Urothelium cell line (cell line): ENCODE measurements around the gene RAP1A.
A peak's percentile ranks its signal among the peaks of the same experiment; 100 is the strongest.
"Not testable (repeated sequence)": the region's sequence is repeated elsewhere in the genome, so short reads cannot be mapped to it uniquely, and the experiment has no call there.

Experiments
- DNase-seq: peaks from one replicate; pipeline ENCODE4 v3.0.0; 2011; ENCODE audit warnings: low spot score, mixed read lengths
- FAIRE-seq: peaks from 2 replicates; lab custom pipeline; 2011; peaks lifted over from hg19 to GRCh38; lab: Jason Lieb, UNC

RAP1A gene

DNA sequence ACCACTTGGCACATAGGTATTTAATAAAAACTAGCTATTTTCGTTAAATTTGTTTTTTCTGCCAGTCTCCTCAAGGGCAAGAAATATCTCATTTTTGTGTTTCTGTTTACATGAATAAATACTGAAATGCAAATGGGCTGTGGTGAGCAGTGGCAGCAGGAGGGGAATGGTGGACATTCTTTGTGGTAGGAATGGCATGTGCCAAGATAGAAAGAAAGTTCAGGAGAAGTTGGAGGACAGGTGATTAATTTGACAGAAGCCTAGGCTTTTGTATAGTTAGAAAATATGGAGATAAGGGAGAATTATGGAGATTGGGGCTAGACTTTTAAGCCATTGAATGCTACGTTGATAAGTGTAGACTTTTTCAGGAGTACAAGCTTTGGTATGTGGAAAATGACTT, 8.6 kb downstream of the RAP1A start:
- FAIRE-seq, result no peak

DNA sequence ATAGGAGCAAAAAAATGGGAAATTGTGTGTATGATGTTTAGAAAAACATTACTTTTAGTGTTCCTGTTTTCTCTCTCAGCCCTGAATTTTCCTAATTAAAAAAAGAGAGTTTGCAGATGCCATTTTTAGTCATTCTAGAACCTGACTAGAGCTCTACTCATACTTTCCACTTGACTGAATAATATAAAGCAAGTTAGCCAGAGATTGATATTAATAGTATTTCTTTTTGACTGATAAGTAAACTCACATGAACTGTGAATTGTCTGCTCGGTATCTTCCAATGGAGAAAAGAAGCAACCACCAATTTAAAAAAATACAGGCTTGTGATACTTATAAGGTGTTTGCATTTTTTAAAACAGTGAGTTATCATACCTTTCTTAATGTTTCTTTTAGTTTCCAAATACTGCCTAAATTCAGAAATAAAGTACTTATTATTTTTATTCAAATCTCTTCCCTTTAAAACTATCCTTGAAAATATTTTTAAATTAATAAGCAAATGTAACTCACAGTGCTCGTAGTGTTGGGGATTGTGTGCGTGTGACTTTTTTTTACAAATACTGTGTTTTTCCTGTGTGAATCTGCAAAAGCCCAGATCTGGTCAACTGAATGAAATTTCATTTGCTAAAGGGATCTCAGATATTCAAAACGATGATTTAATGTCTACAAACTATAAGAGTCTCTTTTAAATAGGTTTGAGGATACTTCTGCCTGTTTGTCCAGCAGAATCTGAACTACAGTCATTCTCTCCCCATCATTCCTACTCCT, 9.8 kb downstream of the RAP1A start:
- DNase-seq, result no peak
- no peak for FAIRE-seq

More for the DNA sequence above, 8.6 kb downstream of the RAP1A start:
- no peak for DNase-seq

DNA sequence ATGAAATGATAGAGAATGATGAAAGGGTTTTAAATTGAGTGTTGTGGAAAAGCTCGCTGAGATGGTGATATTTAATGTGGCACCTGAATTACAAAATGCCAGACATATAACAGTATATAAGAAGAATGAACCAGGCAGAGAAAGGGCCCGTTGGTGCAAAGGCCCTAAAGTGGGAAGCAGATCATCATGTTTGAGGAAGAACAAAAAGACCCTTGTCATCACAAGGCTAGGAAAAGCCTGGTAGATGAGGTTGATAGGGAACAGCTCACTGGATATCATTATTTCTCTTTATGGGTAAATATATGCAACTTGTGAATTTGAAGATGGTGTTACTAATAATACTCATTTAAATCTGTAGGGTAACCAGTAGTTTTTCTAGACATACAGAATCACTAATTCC, 11.0 kb downstream of the RAP1A start:
- DNase-seq (no peak), FAIRE-seq (no peak)

- DNase-seq, result no peak
Observed at GRCh38 chr1:111631502-111631901, 11.9 kb downstream of the RAP1A start.

DNA sequence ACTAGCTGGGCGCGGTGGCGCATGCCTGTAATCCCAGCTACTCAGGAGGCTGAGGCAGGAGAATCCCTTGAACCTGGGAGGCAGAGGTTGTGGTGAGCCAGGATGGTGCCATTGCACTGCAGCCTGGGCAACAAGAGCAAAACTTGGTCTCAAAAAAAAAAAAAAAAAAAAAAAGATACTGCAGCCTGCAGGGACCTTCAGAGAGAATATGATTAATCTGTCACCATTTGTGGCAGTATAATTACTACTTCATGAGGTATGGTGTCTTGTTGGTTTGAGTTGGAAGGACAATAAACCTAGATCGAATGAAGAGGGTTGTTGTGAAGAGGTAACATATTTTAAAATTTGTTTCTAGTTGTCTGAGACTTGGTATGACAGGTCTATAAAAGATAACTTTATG, 13.2 kb downstream of the RAP1A start:
- DNase-seq, FAIRE-seq: not testable (repeated sequence)

More at GRCh38 chr1:111631502-111631901, 11.9 kb downstream of the RAP1A start:
- FAIRE-seq, result no peak

GRCh38 chr1:111633736-111634247, 14.2 kb downstream of the RAP1A start:
- FAIRE-seq (no peak), DNase-seq (no peak)

DNA sequence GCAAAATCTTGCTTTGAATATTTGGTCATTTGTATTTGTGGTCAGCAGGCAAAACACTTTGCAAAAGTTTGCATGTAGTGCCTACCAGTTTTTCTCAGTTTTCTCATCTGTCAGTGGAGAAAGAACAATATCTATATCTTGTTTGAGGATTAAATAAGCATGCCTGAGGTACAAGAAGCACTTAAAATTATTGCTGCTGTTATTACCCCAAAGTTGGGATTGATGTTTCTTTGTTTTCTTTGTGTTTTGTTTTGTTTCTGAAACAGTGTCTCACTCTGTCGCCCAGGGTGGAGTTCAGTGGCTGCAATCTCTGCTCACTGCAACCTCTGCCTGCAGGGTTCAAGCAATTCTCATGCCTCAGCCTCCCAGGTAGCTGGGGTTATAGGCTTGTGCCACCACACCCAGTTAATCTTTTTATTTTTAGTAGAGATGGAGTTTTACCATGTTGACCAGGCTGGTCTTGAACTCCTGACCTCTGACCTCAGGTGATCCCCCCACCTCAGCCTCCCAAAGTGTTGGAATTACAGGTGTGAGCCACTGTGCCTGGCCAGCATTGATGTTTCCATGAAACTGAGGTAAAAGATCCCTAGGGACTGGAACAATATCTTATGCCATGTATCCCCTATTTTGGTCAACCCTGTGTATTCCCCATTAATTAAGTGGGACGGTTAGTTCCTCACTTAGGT, 15.9 kb downstream of the RAP1A start:
- FAIRE-seq, result no peak
- no peak for DNase-seq

DNA sequence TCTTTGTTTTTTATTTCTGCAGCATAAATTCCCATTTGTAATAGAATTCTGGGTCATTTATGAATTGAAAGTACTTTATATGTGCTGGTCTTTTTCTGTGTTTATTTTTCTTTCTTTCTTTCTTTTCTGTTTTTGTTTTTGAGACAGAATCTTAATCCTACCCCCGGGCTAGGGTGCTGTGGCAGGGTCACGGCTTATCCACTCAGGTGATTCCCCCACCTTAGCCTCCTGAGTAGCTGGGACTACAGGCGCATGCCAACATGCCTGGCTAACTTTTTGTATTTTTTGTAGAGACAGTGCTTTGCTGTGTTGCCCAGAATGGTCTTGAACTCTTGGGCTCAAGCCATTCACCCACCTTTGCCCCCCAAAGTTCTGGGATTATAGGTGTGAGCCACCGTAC, 18.7 kb downstream of the RAP1A start:
- no peak for FAIRE-seq
- no peak for DNase-seq

DNA sequence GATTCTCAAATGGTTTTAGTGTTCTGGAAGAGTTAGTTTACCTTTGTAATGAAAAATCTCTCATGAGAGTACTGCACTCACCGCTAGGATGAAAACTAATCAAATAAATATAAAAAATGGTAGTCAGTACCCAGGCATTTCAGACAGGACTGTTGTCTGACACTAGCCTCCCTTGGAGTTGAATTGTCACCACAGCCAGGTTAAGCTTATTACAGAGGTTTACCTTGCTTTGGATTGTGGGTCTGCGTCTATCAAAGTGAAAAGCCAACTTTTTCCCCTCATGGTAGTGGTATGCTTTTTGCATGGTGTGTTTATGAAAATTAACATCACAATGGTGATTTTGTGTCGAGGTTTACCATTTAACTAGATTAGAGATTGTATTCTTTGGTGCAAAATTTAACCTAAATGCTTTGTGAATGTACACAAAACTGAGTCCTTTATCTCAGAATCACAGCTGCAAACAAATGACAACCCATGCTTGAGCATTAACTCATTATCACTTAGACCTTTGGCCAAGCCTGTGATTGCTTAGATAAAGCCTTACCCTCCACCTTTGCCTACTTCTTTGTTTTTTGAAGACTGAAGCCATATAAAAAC, 20.1 kb downstream of the RAP1A start:
- DNase-seq (no peak), FAIRE-seq (no peak)

DNA sequence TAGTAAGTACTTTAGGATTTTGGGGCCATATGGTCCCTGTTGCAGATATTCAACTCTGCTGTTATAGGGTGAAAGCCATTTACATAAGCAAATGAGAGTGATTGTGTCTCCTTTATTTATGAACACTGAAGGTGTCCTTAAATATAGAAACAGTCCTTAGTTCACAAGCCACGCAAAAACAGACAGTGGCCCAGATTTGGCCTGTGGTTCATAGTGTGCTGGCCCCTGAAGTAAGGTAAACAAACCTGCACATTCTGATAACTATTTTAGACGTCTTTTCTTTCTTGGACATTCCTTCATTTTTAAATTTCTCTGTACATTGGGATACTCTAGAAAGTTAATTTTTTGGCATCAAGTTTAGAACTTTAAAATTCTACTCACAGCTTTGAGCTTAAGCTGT, 23.5 kb downstream of the RAP1A start:
- no peak for DNase-seq
- FAIRE-seq, result no peak

DNA sequence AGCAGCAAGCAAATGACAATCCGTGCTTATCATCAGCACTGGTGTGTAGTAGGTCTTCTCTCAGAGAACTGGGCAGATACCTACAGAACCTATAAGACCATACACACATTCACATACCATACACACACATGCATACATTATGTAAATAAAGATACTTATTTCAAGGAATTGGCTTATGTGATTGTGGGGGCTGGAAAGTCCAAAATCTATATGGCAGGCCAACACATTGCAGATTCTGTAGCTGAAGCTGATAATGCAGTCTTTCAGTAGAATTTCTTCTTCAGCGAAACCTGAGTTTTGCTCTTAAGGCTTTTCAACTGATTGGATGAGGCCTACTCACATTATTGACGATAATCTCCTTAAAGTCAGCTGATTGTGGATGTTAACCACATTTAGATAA, 24.1 kb downstream of the RAP1A start:
- DNase-seq, result no peak
- FAIRE-seq, result no peak

DNA sequence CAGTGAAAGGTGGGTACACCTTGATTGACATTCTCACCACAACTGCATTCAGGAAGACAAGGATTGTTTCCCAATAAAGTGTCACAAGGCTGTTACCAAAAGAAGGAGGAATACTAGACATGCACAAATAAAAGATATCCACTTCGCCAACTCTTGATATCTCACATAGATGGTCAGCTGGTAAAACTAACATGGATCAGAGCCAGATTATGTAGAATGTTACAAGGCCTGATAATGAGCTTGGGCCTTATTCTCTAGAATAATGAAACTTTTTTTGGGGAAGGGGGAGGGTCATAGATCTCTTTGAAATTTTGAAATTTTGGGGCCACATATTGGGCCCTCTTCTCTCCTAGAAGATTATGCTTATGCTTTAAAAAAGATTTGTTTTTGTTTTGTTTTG, 24.9 kb downstream of the RAP1A start:
- no peak for FAIRE-seq
- no peak for DNase-seq

GRCh38 chr1:111647736-111648135, 28.1 kb downstream of the RAP1A start:
- FAIRE-seq (no peak), DNase-seq (no peak)

DNA sequence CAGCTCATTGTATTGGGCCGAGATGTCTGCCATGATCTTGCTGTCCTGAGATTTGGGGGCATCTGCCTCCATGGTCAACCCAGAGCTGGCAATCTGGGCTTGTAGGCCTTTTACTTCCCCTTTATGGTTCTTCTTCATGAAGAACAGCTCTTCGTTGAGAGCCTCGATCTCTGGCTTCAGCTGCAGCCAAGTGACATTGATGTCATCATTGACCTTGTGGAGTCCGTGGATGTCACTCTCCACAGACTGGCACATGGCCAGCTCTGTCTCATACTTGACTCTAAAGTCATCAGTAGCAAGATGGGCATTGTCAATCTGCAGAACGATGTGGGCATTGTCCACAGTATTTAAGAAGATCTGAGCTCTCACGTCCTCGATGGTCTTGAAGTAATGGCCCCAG, 29.2 kb downstream of the RAP1A start:
- FAIRE-seq, result no peak

DNA sequence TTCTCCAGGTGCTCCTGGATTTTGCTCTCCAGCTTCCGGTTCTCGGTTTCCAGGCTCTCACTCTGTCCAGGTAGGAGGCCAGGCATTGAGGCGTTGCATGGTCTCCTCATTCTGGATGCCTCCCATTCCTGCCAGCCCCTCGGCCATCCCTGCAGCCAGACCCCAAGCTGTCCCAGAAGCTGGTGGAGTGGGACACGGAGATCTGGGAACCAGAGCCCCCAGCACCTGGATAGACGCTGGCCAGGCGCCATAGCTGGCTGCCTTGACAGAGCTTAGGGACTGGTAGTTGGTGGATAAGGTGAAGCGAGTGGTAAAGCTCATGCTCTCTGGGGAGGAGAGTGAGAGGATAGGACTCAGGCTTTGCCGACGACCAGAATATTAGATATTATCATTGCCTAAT, 29.6 kb downstream of the RAP1A start:
- FAIRE-seq, result no peak
- no peak for DNase-seq

More for the DNA sequence above, 29.2 kb downstream of the RAP1A start:
- DNase-seq, result no peak

GRCh38 chr1:111649648-111650047, 30.1 kb downstream of the RAP1A start:
- FAIRE-seq, result no peak
- no peak for DNase-seq

GRCh38 chr1:111653709-111654108, 34.1 kb downstream of the RAP1A start:
- no peak for DNase-seq
- FAIRE-seq, result no peak

- FAIRE-seq (no peak), DNase-seq (no peak)
Observed at GRCh38 chr1:111654839-111655238, 35.2 kb downstream of the RAP1A start.

DNA sequence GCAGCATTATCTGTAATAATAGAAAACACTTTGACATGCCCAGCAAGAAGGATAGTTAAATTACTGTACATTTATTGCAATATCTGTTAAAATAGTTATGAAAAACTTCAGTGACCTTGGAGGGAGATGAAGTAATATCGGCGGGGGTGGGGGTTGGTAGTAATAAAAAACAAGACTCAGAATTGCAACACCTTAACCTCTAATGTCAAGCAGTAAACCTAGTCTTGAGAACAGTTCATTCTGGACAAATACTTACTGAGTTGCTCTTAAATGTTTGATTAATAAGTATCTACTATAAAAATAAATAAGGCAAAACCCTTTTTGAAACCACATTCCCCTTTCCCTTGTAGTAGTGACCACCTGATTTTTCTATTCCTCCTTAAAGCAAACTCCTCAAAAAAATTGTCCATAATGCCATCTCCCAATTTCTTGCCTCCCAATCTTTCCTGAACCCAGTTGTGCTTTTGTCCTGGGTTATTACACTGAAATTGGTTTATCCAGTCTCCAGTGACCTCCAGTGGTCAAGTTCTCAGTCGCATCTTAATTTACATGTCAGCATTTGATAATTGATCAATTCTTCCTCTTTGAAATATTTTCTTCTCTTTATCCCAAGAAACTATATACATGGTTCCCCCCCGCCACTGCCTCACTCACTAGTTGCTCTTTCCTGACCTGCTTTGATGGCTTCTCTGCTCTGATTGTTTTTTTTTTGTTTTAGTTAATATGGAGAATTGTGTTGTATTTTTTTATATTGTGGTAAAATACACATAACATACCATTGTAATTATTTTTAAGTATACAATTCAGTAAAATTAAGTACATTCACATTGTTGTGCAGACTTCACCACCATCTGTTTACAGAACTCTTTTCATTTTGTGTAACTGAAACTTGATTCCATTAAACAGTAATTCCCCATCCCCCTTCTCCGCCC, 36.8 kb downstream of the RAP1A start:
- FAIRE-seq (no peak), DNase-seq (peak; percentile 42)

DNA sequence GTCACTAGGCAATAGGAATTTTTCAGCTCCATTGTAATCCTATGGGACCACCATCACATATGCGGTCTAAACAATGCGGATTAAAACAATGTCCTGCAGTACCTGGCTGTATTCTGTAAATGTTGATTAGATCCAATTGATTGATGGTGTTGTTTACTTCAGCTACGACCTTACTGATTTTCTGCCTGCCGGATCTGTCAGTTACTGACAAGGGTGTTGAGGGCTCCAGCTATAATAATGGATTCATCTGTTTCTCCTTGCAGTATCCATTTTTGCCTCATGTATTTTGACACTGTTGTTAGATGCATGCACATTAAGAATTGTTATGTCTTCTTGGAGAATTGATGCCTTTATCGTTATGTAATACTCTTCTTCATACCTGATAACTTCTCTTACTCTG, 39.0 kb downstream of the RAP1A start:
- FAIRE-seq, result no peak
- DNase-seq, result no peak
